Brain microvascular endothelial cell (primary cell): ENCODE data around the gene TMEM266.

ENCODE experiments used
- DNase-seq: peaks from one replicate; pipeline ENCODE4 v3.0.0-alpha.2; 2020
- H3K27ac ChIP-seq: fragments of 250-450 bp; sonication (Bioruptor Pico); 2 replicates; pipeline ENCODE4 v1.5.1; 2020; ENCODE audit warnings: mild to moderate bottlenecking, moderate library complexity
- H3K27me3 ChIP-seq: fragments of 250-450 bp; sonication (Bioruptor Pico); replicated peaks from 2 replicates; pipeline ENCODE4 v1.5.1; 2020; ENCODE audit warnings: mild to moderate bottlenecking
- H3K36me3 ChIP-seq: fragments of 250-450 bp; sonication (Bioruptor Pico); replicated peaks from 2 replicates; pipeline ENCODE4 v1.5.1; 2020; ENCODE audit warnings: mild to moderate bottlenecking
- H3K4me3 ChIP-seq: 2 replicates; pipeline ENCODE4 v1.5.1; 2011; ENCODE audit warnings: low read depth, mild to moderate bottlenecking, control low read depth, low read length, moderate library complexity
- CTCF ChIP-seq: IDR thresholded peaks from 2 replicates; pipeline ENCODE4 v1.5.1; 2011; ENCODE audit warnings: low read depth, mild to moderate bottlenecking, moderate library complexity, low read length, control low read depth, inconsistent platforms; ENCODE audit errors: missing control alignments
- in situ Hi-C: cut with HindIII; loops from 2 replicates; pipeline ENCODE4 v1.10.0; 2017; ENCODE audit warnings: low sequenced_read_pairs, low pct_ligation_motif_present

Gene TMEM266

GRCh38 chr15:76071806-76072205 lies 12.0 kb downstream of the TMEM266 start:
- H3K27ac ChIP-seq, result no peak overlapping the region
- no peak for DNase-seq
- no peaks in the 10 kb centered on the region for H3K36me3 ChIP-seq
- H3K4me3 ChIP-seq, result no peak overlapping the region
- H3K27me3 ChIP-seq, result no peaks in the 10 kb centered on the region
- TF ChIP-seq CTCF, result no peak
- in situ Hi-C loops, result no loop called here

GRCh38 chr15:76073554-76073953 lies 13.8 kb downstream of the TMEM266 start:
- DNase-seq, result no peak
- in situ Hi-C loops, result no loop called here
- H3K27me3 ChIP-seq, result no peaks in the 10 kb centered on the region
- no peak overlapping the region for H3K4me3 ChIP-seq
- no peak overlapping the region for H3K27ac ChIP-seq
- TF ChIP-seq CTCF, result no peak
- no peaks in the 10 kb centered on the region for H3K36me3 ChIP-seq

- in situ Hi-C loops, result no loop called here
- Histone ChIP-seq H3K27ac (no peak overlapping the region), H3K27me3 (no peaks in the 10 kb centered on the region), H3K36me3 (no peaks in the 10 kb centered on the region), H3K4me3 (no peak overlapping the region)
- no peak for TF ChIP-seq CTCF
- DNase-seq, result no peak
Measured at GRCh38 chr15:76075046-76075445, 15.3 kb downstream of the TMEM266 start.

- in situ Hi-C loops, result no loop called here
- no peak for DNase-seq
- Histone ChIP-seq H3K36me3 (no peaks in the 10 kb centered on the region), H3K27ac (no peak overlapping the region), H3K27me3 (no peaks in the 10 kb centered on the region), H3K4me3 (no peak overlapping the region)
- TF ChIP-seq CTCF, result no peak
Measured at GRCh38 chr15:76078285-76078877, 18.6 kb downstream of the TMEM266 start.

GRCh38 chr15:76084256-76084655 lies 24.5 kb downstream of the TMEM266 start:
- in situ Hi-C loops, result no loop called here
- Histone ChIP-seq H3K36me3 (no peaks in the 10 kb centered on the region), H3K27ac (no peak overlapping the region), H3K27me3 (no peaks in the 10 kb centered on the region), H3K4me3 (no peak overlapping the region)
- TF ChIP-seq CTCF, result no peak
- DNase-seq, result no peak

- no peak for TF ChIP-seq CTCF
- Histone ChIP-seq H3K4me3 (no peak overlapping the region), H3K27me3 (peaks cover 2% of the 10 kb centered on the region), H3K27ac (no peak overlapping the region), H3K36me3 (no peaks in the 10 kb centered on the region)
- DNase-seq, result no peak
- in situ Hi-C loops, result no loop called here
Measured at GRCh38 chr15:76098685-76099084, 38.9 kb downstream of the TMEM266 start.
